Femur (tissue), 1 donor: ENCODE results near the gene BTRC.
A peak's percentile ranks its signal among the peaks of the same experiment; 100 is the strongest.
"Not testable (repeated sequence)": the region's sequence is repeated elsewhere in the genome, so short reads cannot be mapped to it uniquely, and the experiment has no call there.

ENCODE experiments used
- DNase-seq: peaks from one replicate; pipeline ENCODE4 v3.0.0-alpha.2; 2017

The BTRC gene

DNA sequence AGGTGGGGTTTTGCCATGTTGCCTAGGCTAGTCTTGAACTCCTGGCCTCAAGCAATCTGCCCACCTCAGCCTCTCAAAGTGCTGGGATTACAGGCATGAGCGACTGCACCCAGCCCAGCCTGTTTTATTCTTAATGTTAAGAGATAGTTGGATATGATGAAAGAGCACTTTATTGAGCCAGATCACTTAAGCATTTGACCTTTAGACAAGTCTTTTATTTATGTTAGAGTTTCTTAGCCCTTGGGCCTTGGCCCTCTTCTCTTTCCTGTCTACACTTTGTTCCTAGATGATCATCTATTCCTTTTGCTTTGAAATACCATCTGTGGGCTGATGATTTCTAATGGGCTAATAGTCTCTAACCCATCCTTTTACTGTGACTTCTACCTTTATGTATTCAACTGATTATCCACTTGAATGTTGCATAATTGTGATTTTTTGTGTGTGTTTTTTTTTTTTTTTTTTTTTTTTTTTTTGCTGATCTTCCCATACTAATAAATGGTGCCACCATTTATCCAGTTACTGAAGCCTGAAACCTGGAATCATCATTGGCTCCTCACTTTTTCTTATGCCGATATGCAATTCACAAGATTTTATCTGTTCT lies 34.8 kb downstream of the BTRC start:
- no peak for DNase-seq

DNA sequence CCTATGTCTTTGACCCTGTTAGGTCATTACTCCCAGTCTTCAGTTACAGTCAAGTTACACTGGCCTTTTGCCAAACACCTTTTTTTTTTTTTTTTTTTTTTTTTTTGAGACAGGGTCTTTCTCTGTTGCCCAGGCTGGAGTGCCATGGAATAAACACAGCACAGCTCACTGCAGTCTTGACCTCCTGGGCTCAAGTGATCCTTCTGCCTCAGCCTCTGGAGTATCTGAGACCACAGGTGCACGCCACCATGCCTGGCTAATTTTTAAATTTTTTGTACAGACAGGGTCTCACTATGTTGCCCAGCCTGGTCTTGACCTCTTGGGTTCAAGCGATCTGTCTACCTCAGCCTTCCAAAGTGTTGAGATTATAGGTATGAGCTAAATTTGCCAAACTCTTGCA lies 35.6 kb downstream of the BTRC start:
- DNase-seq, result not testable (repeated sequence)

DNA sequence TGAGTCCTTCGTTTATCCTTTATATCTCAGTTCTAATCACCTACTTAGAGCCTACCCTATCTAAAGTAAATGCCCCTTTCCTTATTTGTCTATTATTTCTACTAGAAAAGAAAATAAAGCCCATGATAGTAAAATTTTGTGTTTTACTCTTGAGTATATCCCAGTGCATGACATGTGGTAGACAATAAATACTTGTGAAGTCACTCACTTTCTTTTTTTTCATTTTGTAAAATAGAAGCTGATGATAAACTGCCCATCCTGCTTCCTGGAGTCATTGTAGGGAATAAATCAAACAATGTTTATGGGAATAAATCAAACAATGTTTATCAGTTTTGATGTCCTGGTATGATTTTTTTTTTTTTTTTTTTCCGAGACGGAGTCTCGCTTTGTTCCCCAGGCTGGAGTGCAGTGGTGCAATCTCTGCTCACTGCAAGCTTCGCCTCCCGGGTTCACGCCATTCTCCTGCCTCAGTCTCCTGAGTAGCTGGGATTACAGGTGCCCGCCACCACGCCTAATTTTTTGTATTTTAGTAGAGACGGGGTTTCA lies 36.1 kb downstream of the BTRC start:
- DNase-seq, result no peak

DNA sequence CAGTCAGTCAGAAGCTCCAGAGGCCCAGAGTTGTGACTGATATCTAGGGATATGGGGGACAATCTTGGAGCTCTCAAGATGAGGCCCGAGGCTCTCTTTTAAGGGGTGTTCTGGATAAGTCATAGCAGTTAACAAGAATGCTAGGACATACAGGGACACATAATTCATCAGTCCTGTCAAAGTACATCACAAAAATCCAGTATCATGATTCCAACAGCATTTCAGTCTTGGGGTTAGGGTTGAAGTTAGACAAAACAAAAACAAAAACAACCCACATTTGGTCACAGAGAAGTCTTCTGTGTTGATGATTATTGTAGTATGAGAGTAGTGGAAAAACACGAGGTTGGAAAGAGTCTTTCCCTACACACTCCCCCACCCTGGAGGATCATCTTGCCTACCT lies 39.4 kb downstream of the BTRC start:
- no peak for DNase-seq

DNA sequence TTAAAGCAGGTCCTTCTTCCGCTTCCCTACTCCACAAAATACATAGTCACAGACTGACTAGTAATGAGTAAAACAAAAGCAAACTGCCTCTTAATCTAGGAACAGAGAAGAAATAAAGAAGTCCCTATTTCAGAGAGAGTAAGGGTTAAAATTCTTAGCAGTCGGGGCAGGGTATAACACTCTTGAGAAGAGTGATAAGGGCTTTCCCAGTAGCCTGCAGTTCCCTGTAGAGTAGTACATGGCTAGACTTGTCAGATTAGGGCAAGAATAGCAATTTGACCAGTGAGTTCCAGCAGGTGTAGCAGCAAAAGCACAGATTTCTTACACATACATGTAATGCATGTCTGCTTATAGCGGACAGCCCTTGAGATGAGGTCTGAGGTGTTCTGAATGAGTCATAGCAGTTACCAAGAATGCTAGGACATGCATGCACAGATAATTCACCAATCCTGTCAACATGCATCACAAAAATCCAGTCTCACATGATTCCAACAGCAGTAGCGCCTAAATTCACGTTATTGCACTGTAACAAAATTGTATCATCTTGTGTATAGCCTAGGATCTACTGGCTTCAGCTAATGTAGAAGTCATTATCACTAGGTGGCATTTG lies 40.7 kb downstream of the BTRC start:
- no peak for DNase-seq

DNA sequence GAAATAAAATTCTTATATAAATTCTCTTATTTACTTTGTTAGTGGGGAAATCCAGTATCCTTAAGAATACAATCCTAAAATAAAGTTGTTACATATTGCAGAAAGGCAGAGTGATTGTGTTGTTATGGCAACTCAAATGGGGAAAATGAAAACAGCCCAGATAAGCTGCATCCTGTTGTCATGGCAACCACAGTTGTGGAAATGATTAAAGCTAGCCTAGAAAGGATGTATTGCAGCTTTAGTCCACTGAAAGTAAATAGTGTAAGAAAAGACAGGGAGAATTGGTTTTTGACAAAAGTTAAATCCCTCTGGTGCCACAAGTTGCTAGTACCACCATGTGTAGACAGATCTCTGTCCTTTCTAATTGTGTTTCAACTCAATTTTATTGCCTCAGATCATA lies 43.2 kb downstream of the BTRC start:
- peak; percentile 49 for DNase-seq

DNA sequence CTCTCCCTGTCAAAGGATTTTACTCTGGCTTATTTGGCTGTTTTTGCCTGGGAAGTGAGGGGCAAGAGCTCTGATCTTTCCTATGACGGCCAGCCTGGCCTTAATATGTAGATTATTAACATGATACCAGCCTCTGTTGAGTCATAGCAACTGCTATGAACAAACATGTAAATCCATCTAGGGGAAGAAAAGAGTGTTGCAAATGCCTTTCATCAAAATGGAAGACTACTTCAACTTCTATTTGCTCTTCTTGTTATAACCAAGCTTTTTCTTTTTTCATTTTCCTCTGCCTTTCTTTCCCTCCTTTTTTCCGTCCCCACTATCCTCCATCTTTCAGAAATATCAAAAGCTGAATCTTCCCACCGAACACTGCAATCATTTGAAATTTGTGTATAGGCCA lies 46.6 kb downstream of the BTRC start:
- DNase-seq, result no peak

DNA sequence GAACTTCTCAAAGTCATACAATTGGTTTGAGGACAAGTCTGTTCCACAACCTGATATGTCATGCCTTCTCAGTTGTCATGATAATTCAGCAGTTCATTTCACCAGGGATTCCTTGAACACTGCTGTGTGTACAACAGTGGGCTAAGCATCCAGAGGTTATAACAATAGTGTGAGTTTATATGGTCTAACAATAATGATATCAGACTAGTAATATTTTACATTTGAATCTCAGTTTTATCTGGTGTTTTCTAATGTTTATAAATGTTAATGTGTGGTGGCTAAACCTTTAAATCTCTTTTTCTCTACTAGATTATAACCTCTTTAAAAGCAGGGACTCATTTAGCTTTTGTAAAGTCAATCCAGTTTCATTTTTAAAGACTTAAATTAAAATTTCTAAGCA lies 48.7 kb downstream of the BTRC start:
- DNase-seq, result no peak

DNA sequence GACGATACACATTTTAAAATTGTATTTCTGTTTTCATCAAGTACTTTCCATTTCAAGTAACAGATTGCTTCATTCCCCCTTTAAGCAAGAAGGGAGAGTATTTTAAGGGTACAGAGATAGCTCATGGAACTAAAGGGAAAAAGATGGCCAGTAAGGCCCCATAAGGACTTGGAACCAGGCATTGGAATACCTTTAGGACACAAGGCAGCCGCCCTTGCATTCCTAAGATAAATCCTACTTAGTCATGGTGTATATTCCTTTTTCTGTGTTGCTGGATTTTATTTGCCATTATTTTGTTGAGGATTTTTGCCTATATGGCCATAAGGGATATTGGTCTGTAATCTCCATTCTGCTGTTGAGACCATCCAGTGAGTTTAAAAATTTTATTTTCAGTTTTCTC lies 49.2 kb downstream of the BTRC start:
- DNase-seq, result no peak

DNA sequence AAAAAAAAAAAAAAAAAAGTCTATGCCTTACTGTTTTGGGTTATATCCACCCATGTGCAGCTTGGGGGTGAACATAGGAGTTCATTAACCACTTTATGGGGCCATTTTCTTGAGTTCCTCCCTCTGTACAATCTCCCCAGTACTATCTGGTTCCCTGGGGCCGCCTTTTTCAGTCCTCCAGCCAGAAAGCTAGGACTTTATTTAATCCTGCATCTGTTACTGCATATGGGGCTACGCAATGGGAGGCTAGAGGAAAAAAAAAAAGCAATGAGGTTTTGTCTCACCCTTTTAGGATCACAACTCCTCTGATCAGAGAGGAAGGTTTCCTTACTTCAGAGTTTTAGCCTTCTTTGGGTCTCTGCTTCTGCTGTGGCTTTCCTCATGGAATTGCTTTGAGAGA lies 51.0 kb downstream of the BTRC start:
- DNase-seq, result no peak

DNA sequence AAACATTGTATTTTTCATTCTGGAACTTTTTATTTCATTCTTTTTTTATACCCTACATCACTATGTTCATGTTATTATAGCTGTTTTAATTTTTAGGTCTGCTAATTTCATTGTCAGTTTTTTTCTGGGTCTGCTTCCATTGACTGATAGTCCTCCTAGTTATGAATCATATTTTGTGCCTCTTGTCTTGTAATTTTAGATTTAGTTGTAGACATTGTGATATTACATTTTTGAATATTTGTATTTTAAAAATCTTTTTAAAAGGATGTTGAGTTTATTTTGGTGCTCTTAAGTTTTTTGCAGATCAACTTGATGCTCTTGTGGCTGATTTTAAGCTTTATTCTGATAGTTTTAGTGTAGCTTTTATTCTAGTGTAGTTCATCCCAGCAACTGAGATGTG lies 57.6 kb downstream of the BTRC start:
- DNase-seq, result no peak

DNA sequence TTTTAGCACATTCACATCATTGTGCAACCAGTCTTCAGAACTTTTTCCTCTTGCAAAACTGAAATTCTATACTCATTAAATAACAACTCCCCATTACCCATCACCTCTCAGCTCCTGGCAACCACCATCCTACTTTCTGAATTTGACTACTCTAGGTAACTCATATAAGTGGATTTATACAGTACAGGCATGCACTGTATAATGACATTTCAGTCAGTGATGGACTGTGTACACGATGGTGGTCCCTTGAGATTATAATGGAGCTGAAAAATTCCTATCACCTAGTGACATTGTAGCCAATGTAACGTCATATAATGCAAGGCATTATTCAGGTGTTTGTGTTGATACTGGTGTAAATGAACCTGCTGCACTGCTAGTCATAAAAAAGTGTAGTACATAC lies 60.1 kb downstream of the BTRC start:
- no peak for DNase-seq

DNA sequence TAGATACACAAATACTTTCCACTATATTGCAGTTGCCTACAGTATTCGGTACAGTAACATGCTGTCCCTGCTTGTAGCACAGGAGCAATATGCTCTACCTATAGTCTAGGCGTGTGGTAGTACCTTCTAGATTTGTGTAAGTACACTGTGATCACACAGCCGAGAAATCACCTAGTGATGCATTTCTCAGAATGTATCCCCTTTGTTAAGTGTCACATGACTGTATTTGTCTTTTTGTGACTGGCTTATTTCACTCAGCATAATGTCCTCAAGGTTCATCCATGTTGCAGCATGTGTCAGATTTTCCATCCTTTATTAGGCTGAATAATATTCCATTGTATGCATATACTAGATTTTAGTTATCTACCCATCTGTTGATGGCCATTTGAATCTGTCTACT lies 61.9 kb downstream of the BTRC start:
- no peak for DNase-seq

DNA sequence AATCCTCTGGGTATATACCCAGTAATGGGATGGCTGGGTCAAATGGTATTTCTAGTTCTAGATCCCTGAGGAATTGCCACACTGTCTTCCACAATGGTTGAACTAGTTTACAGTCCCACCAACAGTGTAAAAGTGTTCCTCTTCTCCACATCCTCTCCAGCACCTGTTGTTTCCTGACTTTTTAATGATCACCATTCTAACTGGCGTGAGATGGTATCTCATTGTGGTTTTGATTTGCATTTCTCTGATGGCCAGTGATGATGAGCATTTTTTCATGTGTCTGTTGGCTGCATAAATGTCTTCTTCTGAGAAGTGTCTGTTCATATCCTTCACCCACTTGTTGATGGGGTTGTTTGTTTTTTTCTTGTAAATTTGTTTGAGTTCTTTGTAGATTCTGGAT lies 68.0 kb downstream of the BTRC start:
- DNase-seq, result not testable (repeated sequence)

DNA sequence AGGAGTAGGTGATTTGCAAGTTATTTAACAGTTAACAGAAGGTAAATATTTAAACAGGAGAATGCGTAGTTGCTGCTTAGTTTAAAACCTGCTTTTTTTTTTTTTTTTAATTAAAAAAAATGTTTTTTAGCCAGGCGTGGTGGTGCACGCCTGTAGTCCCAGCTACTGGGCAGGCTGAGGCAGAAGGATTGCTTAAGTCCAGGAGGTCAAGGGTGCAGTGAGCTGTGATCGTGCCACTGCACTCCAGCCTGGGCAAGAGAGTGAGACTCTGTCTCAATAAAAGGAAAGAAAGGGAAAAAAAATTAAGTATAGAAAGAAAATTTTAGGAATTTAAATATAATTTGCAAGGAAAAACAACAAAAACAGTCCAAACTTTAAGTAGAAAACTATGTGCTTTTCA lies 71.6 kb downstream of the BTRC start:
- DNase-seq, result no peak

DNA sequence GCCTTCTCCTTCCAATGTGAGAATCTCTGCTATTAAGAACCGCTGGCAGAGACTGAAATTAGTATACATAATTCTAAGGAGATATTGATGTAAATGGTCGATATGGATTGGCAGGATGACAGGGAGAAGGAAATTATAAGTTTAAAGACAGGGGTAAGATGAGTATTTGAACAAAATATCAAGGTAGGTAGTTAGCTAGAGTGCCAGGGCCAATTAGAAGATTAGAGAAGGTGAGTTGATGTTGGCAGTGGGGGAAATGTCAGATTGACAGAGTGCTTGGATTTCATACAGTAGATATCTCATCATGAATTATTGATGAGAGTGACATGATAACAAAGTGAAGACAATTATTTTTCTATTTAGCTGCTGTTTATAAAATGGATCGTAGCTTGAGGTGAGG lies 74.1 kb downstream of the BTRC start:
- DNase-seq, result no peak

DNA sequence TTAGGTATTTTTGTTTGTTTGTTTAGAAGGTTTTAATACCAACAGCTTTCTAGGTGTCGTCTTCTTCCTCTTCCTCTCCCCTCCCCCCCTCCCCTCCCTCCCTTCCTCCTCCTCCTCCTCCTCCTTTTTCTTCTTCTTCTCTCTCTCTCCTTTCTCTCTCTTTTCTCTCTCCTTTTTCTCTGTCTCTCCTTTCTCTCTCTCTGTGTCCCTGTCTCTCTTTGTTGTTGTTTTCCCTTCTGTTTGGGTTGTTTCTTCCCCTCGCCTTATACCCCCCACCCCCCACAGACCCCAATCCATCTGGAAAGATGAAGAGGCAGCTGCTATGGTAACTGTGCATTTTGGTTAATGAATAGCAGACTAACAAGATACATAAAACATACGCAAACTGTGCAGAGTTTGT lies 75.5 kb downstream of the BTRC start:
- DNase-seq, result no peak

DNA sequence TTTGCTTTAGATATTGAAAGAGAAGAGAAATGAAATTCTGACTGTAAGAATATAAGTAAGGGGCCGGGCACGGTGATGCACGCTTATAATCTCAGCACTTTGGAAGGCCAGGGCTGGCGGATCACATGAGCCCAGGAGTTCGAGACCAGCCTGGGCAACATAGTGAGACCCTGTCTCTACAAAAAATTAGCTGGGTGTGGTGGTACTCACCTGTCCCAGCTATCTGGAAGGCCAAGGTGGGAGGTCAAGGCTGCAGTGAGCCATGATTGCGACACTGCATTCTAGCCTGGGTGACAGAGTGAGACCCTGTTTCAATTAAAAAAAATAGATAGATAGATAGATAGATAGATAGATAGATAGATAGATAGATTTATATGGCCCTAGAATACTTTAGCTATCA lies 82.3 kb downstream of the BTRC start:
- DNase-seq, result no peak

DNA sequence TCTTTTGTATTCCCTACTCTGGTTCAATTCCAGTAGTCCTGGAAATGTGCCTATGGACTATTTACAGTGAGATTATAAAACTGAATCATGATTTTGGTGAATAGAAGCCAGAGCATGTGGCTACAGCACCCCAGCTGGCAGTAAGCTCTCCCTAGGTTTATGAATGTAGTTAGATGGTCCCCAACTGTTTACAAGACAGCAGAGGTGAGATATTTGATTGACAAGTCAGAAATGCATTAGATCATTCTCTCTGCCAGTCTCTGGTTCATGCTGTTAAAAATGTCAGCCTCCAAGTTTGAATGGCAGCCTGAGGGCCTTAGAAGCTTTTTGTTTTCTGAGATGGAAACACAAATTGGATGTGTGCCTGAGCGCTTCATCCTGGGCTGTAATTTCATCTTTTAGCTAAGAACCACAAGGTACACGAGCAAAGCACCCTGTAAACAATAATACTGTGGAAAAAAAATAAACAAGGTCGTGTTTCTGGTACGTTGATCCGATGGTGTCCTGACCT lies 85.0 kb downstream of the BTRC start:
- DNase-seq, result no peak

DNA sequence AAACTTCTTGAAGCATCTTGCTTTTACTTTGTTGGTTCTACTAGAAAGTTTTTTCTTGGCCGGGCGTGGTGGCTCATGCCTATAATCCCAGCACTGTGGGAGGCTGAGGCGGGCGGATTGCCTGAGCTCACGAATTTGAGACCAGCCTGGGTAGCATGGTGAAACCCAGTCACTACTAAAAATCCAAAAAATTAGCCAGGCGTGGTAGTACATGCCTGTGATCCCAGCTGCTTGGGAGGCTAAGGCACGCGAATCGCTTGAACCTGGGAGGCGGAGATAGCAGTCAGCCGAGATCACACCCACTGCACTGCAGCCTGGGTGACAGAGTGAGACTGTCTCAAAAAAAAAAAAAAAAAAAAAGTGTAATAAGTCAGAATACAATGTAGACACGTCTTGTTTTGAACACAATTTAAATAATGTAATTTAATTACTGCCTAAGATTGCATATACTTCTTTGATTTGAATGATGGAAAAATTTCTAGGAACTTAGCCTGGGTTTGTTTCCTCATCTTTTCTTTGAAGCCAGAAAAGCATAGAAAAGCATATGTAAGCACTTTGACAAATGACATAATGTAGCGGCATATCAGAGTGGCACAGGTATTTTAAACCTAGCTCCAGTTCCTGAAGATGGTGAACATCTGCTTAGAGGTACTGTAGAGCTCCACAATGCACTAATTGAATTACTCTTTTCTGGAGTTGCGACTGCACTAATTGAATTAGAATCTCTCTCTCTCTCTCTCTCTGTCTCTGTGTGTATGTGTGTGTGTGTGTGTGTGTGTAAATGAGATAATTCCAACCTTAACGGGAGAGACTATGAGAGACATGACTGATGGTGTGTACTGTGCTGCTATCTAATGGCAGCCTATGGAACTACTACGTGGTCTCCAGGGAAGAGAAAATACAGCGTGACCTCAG lies 87.8 kb downstream of the BTRC start:
- DNase-seq, result peak; percentile 33

DNA sequence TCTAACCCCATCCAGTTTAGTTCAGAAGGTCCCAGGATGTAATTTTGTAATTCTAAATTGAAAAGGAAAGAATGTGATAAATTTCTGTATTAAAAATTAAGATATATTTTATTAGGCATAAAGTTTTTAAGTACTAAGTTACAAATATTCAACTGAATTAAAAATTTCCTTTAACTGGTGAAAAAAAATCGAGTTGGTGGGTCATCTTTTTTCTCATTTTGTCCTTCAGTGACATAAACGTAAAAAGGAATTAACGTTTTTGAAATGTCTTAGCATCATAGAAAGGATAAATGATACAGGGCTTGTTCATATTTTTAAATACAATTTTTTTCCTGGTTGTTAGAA lies 88.5 kb downstream of the BTRC start:
- DNase-seq, result no peak

DNA sequence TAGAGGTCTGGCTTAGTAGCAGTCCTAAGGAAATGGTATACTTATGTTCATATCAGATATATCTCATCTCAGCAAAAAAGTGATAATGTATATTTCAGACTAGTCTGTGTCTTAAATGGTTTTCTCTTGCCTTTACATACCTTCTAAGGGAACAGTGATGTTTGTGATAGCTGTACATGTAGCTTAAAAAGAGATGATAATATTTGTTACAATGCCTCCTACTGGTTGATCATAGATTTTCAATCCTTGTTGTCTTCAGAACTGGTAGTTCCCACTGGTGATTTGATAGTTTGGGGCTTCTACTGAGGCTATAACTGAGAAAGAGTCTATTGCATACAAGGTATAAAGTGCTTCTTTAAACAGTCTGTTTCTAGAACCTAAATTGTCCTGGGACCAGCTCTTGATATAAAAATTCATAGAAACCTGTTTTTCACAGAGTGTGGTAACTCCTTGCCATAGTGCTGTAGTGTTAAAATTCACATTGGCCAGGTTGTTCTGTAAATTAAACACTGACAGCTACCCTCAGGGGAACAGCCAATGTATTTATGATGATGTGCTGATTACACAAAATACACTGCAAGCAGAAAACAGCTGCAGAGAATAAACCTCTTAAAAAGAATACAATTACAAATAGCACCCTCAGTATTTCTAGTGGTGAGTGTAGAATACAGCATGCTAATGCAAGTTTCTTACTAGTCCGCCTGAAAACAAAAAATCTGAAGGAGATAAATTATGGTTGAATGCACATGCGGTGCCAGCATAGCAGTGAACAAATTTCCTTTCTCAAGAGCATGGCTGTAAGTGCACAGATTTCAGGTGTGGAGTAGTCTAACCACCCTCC lies 90.3 kb downstream of the BTRC start:
- DNase-seq, result no peak

DNA sequence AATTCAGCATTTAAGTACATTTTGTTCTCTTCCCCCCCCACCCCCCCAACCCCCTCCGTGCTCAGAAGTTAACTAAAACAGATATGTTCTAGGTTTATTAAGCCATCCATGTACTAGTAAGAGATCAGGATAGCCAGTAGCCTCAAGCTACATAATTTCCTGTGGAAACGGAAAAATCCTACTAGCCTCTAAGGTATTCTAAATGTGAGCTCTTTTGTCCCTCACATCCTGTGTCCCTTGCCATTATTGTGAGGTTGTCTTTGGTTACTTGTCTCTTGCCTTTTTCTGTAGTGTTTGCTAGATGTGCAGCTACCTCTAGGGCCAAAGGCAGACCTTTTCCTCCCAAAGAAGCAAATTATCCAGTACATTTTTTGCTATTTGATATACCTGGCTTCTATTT lies 92.1 kb downstream of the BTRC start:
- no peak for DNase-seq
